Neural crest cell (in vitro differentiated cells): Measurements from ENCODE around the gene CCL27. TPM values are rescaled to one million over a fixed set of nuclear protein-coding genes. Genes with fewer than 3 reads are reported as not detected.

Experiments used
- DNase-seq: peaks from one replicate; pipeline ENCODE4 v3.0.0; 2021; ENCODE audit warnings: low read depth, mixed read lengths, low spot score
- H3K27ac Mint-ChIP-seq: one replicate; pipeline ENCODE4 v1.8.0; 2021; ENCODE audit warnings: mild to moderate bottlenecking, mixed read lengths; ENCODE audit not compliant: unreplicated experiment
- H3K27me3 Mint-ChIP-seq: 2 replicates; pipeline ENCODE4 v1.8.0; 2021; ENCODE audit warnings: low read depth, mild to moderate bottlenecking, mixed read lengths
- H3K36me3 Mint-ChIP-seq: 2 replicates; pipeline ENCODE4 v1.8.0; 2021; ENCODE audit warnings: low read depth, mild to moderate bottlenecking, mixed read lengths
- H3K4me1 Mint-ChIP-seq: 2 replicates; pipeline ENCODE4 v1.8.0; 2021; ENCODE audit warnings: mixed read lengths
- H3K4me3 Mint-ChIP-seq: one replicate; pipeline ENCODE4 v1.8.0; 2021; ENCODE audit warnings: mild to moderate bottlenecking, mixed read lengths
- H3K9me3 Mint-ChIP-seq: 2 replicates; pipeline ENCODE4 v1.8.0; 2021; ENCODE audit warnings: mixed read lengths
- total RNA-seq: library from RNA; stranded (reverse); gene quantifications from 2 replicates; pipeline ENCODE4 v1.2.1, GENCODE V29; 2021
- TF ChIP-seq, protein P1 (sequence below): fragments of 200-600 bp; sonication (generic); conservative IDR thresholded peaks from 2 replicates; pipeline ENCODE4 v1.5.0; 2021; ENCODE audit warnings: antibody characterized with exemption, mild to moderate bottlenecking

CCL27 gene
- total RNA-seq, 1 donor from 2014 or later, result 0.86 TPM

GRCh38 chr9:34633166-34633565 lies 29.3 kb downstream of the CCL27 start:
- H3K36me3 Mint-ChIP-seq, result peaks cover 5% of the 10 kb centered on the region
- DNase-seq, result no peak
- H3K27me3 Mint-ChIP-seq, result peaks cover 46% of the 10 kb centered on the region

GRCh38 chr9:34630402-34631154 lies 31.9 kb downstream of the CCL27 start:
- TF ChIP-seq, protein P1, sequence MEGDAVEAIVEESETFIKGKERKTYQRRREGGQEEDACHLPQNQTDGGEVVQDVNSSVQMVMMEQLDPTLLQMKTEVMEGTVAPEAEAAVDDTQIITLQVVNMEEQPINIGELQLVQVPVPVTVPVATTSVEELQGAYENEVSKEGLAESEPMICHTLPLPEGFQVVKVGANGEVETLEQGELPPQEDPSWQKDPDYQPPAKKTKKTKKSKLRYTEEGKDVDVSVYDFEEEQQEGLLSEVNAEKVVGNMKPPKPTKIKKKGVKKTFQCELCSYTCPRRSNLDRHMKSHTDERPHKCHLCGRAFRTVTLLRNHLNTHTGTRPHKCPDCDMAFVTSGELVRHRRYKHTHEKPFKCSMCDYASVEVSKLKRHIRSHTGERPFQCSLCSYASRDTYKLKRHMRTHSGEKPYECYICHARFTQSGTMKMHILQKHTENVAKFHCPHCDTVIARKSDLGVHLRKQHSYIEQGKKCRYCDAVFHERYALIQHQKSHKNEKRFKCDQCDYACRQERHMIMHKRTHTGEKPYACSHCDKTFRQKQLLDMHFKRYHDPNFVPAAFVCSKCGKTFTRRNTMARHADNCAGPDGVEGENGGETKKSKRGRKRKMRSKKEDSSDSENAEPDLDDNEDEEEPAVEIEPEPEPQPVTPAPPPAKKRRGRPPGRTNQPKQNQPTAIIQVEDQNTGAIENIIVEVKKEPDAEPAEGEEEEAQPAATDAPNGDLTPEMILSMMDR, result no peak
- no peak for DNase-seq
- Mint-ChIP-seq H3K9me3 (no peaks in the 10 kb centered on the region), H3K36me3 (no peaks in the 10 kb centered on the region), H3K4me3 (peak overlapping the region; percentile 1), H3K4me1 (peaks cover 30% of the 10 kb centered on the region), H3K27ac (no peak overlapping the region), H3K27me3 (peaks cover 72% of the 10 kb centered on the region)

More at GRCh38 chr9:34633166-34633565, 29.3 kb downstream of the CCL27 start:
- Mint-ChIP-seq H3K9me3 (no peaks in the 10 kb centered on the region), H3K4me3 (peak overlapping the region; percentile 16), H3K4me1 (peaks cover 41% of the 10 kb centered on the region), H3K27ac (no peak overlapping the region)
- TF ChIP-seq, protein P1, result no peak

- H3K9me3 Mint-ChIP-seq, result no peaks in the 10 kb centered on the region
- TF ChIP-seq, protein P1, result no peak
- H3K4me1 Mint-ChIP-seq, result peaks cover 22% of the 10 kb centered on the region
- H3K36me3 Mint-ChIP-seq, result no peaks in the 10 kb centered on the region
- no peak overlapping the region for H3K27ac Mint-ChIP-seq
- no peak for DNase-seq
- peak overlapping the region; percentile 45 for H3K4me3 Mint-ChIP-seq
- peaks cover 78% of the 10 kb centered on the region for H3K27me3 Mint-ChIP-seq
These were observed 33.0 kb downstream of the CCL27 start for GRCh38 chr9:34629491-34629808.

GRCh38 chr9:34628656-34629490 lies 33.6 kb downstream of the CCL27 start, which contains the start of gene ARID3C:
TSS of gene ARID3C (minus strand) at chr9:34629066. CDS start at chr9:34628014, 1,052 bp downstream.
- H3K4me1 Mint-ChIP-seq, result peaks cover 16% of the 10 kb centered on the region
- TF ChIP-seq, protein P1, result no peak
- H3K27me3 Mint-ChIP-seq, result peaks cover 83% of the 10 kb centered on the region
- no peak for DNase-seq
- peak within 1 kb of the TSS; percentile 77 for H3K4me3 Mint-ChIP-seq
- no peaks in the 10 kb centered on the region for H3K9me3 Mint-ChIP-seq
- no peaks in the 10 kb centered on the region for H3K36me3 Mint-ChIP-seq
- H3K27ac Mint-ChIP-seq, result no peak within 1 kb of the TSS

DNA sequence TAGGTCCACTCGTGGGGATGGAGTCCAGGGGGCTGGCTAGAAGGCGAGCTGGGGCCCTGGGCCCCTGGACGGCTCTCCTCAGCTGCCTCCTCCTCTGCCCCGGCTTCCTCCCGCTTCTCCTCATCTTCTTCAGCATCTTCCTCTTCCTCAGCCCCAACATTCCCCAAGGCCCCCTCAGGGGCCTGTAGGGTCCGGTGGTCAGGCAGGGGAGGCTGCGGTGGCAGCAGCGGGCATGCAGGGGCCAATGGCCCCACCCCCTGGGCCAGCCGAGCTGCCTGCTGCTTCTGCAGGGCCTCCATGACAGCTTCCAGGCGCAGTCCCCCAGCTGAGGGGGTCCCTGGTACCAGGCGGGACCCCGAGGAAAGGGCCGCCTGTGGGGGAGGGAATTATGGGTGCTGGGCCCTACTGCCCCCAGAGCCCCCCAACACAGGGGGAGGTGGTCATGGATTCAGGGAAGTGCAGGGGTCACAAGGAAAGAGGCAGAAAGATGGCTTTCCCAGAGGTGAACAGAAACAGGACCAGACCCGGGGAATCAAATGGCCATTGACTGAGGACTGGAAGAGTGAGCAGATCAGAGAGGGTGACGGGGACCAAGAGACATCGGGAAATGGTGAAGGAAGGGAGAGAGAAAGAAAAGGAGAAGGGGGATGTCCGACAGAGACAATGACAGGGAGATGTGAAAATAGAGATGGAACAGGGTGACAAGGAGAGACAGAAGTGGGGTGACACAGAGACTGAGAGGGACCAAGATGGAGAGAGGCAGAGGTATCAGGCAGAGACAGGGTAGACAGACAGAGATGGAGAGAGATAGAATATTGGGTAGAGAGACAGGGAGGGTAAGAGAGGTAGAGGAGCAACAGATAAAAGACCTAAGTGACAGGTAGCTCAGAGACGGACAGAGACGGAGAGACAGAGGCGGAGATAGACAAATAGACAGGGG lies 34.5 kb downstream of the CCL27 start:
- TF ChIP-seq, protein P1, result no peak
- Mint-ChIP-seq H3K9me3 (no peaks in the 10 kb centered on the region), H3K4me1 (peaks cover 14% of the 10 kb centered on the region), H3K27me3 (peaks cover 82% of the 10 kb centered on the region), H3K27ac (no peak overlapping the region), H3K4me3 (peak overlapping the region; percentile 77), H3K36me3 (no peaks in the 10 kb centered on the region)
- no peak for DNase-seq
